Measurements from ENCODE around the gene PDCD6IP. TPM values are rescaled to one million over a fixed set of nuclear protein-coding genes. Genes with fewer than 3 reads are reported as not detected.

PDCD6IP gene
- total RNA-seq, 3 donors from 2014 or later: 152 to 242 (median 204) TPM

- peak; percentile 73 to 82 (median 76) for TF ChIP-seq CTCF (IDR thresholded peaks at IDR 0.05)
- no peak for TF ChIP-seq POLR2A (IDR thresholded peaks at IDR 0.05)
- no peak for TF ChIP-seq POLR2AphosphoS5 (IDR thresholded peaks at IDR 0.05)
- no peaks in the 10 kb centered on the region for H3K4me1 ChIP-seq
- H3K27ac ChIP-seq: peak overlapping the region in 1 of 2 donors; percentile 20
- H3K9me3 ChIP-seq: no peaks in the 10 kb centered on the region
- peak overlapping the region in 2 of 3 donors; percentile 15 to 45 for H3K4me3 ChIP-seq
- H3K36me3 ChIP-seq: no peaks in the 10 kb centered on the region
- no peak for DNase-seq (ENCODE audit: low spot score in 2 of 2)
- intact Hi-C loops (cut with DNase I; ENCODE audit: low total_unique reads): no loop called here
- H3K27me3 ChIP-seq: no peaks in the 10 kb centered on the region
These were observed 85.1 kb downstream of the PDCD6IP start for GRCh38 chr3:33883538-33883950.

- Histone ChIP-seq H3K27ac (peak overlapping the region in 1 of 2 donors; percentile 20), H3K4me3 (peak overlapping the region in 2 of 3 donors; percentile 15 to 45), H3K27me3 (no peaks in the 10 kb centered on the region), H3K4me1 (no peaks in the 10 kb centered on the region), H3K9me3 (no peaks in the 10 kb centered on the region), H3K36me3 (no peaks in the 10 kb centered on the region)
- intact Hi-C loops (cut with DNase I; ENCODE audit: low total_unique reads): no loop called here
- no peak for DNase-seq (ENCODE audit: low spot score in 2 of 2)
- TF ChIP-seq CTCF (IDR thresholded peaks at IDR 0.05): peak in 2 of 3 donors; percentile 10 to 20
- TF ChIP-seq POLR2AphosphoS5 (IDR thresholded peaks at IDR 0.05): no peak
- no peak for TF ChIP-seq POLR2A (IDR thresholded peaks at IDR 0.05)
These were observed 85.6 kb downstream of the PDCD6IP start for GRCh38 chr3:33883951-33884561.

- Histone ChIP-seq H3K4me1 (no peaks in the 10 kb centered on the region), H3K9me3 (no peaks in the 10 kb centered on the region), H3K4me3 (no peak overlapping the region), H3K27ac (no peak overlapping the region), H3K27me3 (no peaks in the 10 kb centered on the region), H3K36me3 (no peaks in the 10 kb centered on the region)
- intact Hi-C loops (cut with DNase I; ENCODE audit: low total_unique reads): no loop called here
- no peak for DNase-seq (ENCODE audit: low spot score in 2 of 2)
- TF ChIP-seq POLR2A (IDR thresholded peaks at IDR 0.05) (no peak), CTCF (IDR thresholded peaks at IDR 0.05) (no peak), POLR2AphosphoS5 (IDR thresholded peaks at IDR 0.05) (no peak)
These were observed 86.3 kb downstream of the PDCD6IP start for GRCh38 chr3:33884701-33885100.

GRCh38 chr3:33885496-33885895 is 87.1 kb downstream of the PDCD6IP start:
- DNase-seq (ENCODE audit: low spot score in 2 of 2): no peak
- H3K27me3 ChIP-seq: no peaks in the 10 kb centered on the region
- no peaks in the 10 kb centered on the region for H3K36me3 ChIP-seq
- no peaks in the 10 kb centered on the region for H3K9me3 ChIP-seq
- no peak overlapping the region for H3K27ac ChIP-seq
- intact Hi-C loops (cut with DNase I; ENCODE audit: low total_unique reads): no loop called here
- no peaks in the 10 kb centered on the region for H3K4me1 ChIP-seq
- H3K4me3 ChIP-seq: no peak overlapping the region
- no peak for TF ChIP-seq POLR2AphosphoS5 (IDR thresholded peaks at IDR 0.05)
- no peak for TF ChIP-seq POLR2A (IDR thresholded peaks at IDR 0.05)
- no peak for TF ChIP-seq CTCF (IDR thresholded peaks at IDR 0.05)

GRCh38 chr3:33886015-33886414 is 87.6 kb downstream of the PDCD6IP start:
- no peaks in the 10 kb centered on the region for H3K4me1 ChIP-seq
- intact Hi-C loops (cut with DNase I; ENCODE audit: low total_unique reads): no loop called here
- H3K36me3 ChIP-seq: no peaks in the 10 kb centered on the region
- DNase-seq (ENCODE audit: low spot score in 2 of 2): no peak
- no peak overlapping the region for H3K4me3 ChIP-seq
- H3K27ac ChIP-seq: no peak overlapping the region
- H3K9me3 ChIP-seq: no peaks in the 10 kb centered on the region
- no peak for TF ChIP-seq POLR2A (IDR thresholded peaks at IDR 0.05)
- TF ChIP-seq CTCF (IDR thresholded peaks at IDR 0.05): no peak
- TF ChIP-seq POLR2AphosphoS5 (IDR thresholded peaks at IDR 0.05): no peak
- no peaks in the 10 kb centered on the region for H3K27me3 ChIP-seq

Data from breast epithelium (tissue), 4 donors.